Prostate gland (tissue), 2 donors: Measurements from ENCODE around the gene YARS1. TPM values are rescaled to one million over a fixed set of nuclear protein-coding genes. Genes with fewer than 3 reads are reported as not detected.

Experiments used
- DNase-seq: peaks from one replicate; pipeline ENCODE4 v3.0.0-alpha.2; 2019; ENCODE audit warnings: low spot score
- H3K27ac ChIP-seq, 2 donors: fragments of 200-600 bp; sonication (generic); 2 replicates each; pipeline ENCODE4 v1.5.1; 2017 to 2019
- H3K27me3 ChIP-seq: fragments of 200-600 bp; sonication (generic); replicated peaks from 2 replicates; pipeline ENCODE4 v1.5.1; 2019; ENCODE audit not compliant: insufficient read depth
- H3K36me3 ChIP-seq, 2 donors: fragments of 200-600 bp; sonication (generic); 1 replicate in 1 of 2; 2 replicates in 1 of 2; pipeline versions ENCODE4 v1.5.1 to v1.8.1; 2017 to 2019
- H3K4me1 ChIP-seq: fragments of 200-600 bp; sonication (generic); replicated peaks from 2 replicates; pipeline ENCODE4 v1.5.1; 2019
- H3K4me3 ChIP-seq, 2 donors: fragments of 200-600 bp; sonication (generic); 2 replicates each; pipeline ENCODE4 v1.5.1; 2017 to 2019
- H3K9me3 ChIP-seq: fragments of 200-600 bp; sonication (generic); 2 replicates; pipeline ENCODE4 v1.5.1; 2017
- POLR2A ChIP-seq: fragments of 450-650 bp; IDR thresholded peaks from one replicate; pipeline ENCODE4 v1.6.1; 2016; ENCODE audit warnings: antibody characterized with exemption, mild to moderate bottlenecking
- POLR2AphosphoS5 ChIP-seq: sonication (generic); formaldehyde crosslinking; IDR thresholded peaks from one replicate; pipeline ENCODE4 v1.6.1; 2017; ENCODE audit warnings: antibody characterized with exemption
- WGBS: methylation state at CpG from one replicate; pipeline ENCODE4 v1.1.5; 2018; 5-methylcytosine and 5-hydroxymethylcytosine counted together
- intact Hi-C: fragments of 100-400 bp; cut with DNase I; formaldehyde crosslinking; loops from one replicate; pipeline ENCODE4 v1.14.2; 2022
- total RNA-seq, 2 donors: library from RNA; depleted of rRNA; stranded (reverse); fragments of >200 nt; gene quantifications; one replicate each; pipeline ENCODE4 v1.1.0, GENCODE V29; 2016
- TF ChIP-seq, protein P1 (sequence below), 4 experiments: fragments of 200-600 bp in 2 of 4; fragments of 450-650 bp in 2 of 4; sonication (generic) in 2 of 4; IDR thresholded peaks; 1 replicate in 3 of 4; 2 replicates in 1 of 4; pipeline ENCODE4 v1.5.1; 2016 to 2019; ENCODE audit warnings: antibody characterized with exemption in 4 of 4, mild to moderate bottlenecking in 2 of 4, moderate library complexity in 2 of 4

Gene YARS1
- total RNA-seq, 2 donors from 2014 or later: 32.0 to 63.5 TPM

DNA sequence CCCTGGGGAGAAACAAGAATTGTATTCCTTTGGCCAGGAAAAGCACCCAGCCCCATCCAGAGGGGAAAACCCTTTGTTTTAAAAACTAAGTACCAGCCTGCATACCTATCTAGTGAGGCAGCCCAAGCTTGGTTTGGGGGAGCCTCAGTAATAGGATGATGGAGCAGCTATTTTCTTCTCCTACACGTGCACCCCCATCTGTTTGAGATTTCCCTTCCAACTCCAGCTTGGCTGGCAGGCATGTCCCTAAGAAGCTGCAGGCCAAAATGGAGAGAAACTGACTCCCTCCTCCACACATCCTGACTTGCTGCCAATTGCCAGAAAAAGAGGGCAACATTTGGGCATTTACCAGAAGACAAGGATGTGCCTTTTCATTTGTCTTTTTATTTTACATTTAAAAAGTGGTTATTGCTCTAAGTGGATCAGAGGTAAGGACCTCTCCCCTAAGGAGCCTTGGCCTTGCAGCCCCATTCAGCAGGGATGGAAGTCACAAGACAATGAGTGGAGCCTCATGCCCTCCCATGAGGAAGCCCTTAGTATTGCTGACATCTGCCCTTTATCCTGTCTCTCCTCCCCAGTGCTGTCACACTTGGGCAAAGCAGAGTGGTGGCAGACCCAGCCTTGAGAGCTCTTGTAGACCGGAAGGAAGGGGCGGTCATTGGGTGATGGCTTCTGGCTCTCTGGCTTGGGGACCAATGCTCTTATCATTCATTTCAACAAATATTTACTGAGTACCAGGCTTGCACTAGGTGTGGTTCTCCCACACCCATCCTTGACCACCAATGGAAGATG lies 44.9 kb upstream of the YARS1 start:
- intact Hi-C loops: no loop called here
- Histone ChIP-seq H3K4me1 (no peaks in the 10 kb centered on the region), H3K4me3 (no peak overlapping the region), H3K9me3 (no peaks in the 10 kb centered on the region), H3K27ac (no peak overlapping the region), H3K36me3 (no peaks in the 10 kb centered on the region), H3K27me3 (no peaks in the 10 kb centered on the region)
- 72% methylated on average over 3 of the region's 3 CpGs for WGBS
- TF ChIP-seq POLR2AphosphoS5 (no peak), POLR2A (no peak)
- TF ChIP-seq, protein P1, sequence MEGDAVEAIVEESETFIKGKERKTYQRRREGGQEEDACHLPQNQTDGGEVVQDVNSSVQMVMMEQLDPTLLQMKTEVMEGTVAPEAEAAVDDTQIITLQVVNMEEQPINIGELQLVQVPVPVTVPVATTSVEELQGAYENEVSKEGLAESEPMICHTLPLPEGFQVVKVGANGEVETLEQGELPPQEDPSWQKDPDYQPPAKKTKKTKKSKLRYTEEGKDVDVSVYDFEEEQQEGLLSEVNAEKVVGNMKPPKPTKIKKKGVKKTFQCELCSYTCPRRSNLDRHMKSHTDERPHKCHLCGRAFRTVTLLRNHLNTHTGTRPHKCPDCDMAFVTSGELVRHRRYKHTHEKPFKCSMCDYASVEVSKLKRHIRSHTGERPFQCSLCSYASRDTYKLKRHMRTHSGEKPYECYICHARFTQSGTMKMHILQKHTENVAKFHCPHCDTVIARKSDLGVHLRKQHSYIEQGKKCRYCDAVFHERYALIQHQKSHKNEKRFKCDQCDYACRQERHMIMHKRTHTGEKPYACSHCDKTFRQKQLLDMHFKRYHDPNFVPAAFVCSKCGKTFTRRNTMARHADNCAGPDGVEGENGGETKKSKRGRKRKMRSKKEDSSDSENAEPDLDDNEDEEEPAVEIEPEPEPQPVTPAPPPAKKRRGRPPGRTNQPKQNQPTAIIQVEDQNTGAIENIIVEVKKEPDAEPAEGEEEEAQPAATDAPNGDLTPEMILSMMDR (IDR thresholded peaks at IDR 0.05): no peak
- DNase-seq: no peak

DNA sequence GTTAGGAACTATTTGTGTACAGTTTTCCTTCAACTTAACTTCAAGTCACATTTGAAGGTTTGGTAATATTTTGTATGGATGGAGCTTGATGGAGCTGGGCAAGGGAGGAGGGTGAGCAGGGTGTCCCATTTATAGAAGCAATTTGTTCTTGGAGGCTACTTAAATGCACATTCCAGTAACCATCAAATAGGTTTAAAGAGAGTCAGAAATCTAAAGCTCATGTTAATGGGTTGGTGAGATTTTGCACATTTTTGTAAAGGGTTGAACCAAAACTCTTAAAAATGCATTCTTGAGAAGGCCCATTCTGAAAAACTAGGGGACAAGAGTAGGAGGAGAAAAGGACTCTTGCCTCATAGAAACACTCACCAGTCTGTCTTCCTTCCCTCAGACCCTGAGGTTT lies 43.4 kb upstream of the YARS1 start:
- no peak for DNase-seq
- Histone ChIP-seq H3K4me1 (no peaks in the 10 kb centered on the region), H3K4me3 (no peak overlapping the region), H3K27me3 (no peaks in the 10 kb centered on the region), H3K9me3 (no peaks in the 10 kb centered on the region), H3K36me3 (no peaks in the 10 kb centered on the region), H3K27ac (no peak overlapping the region)
- intact Hi-C loops: no loop called here
- TF ChIP-seq, protein P1 (IDR thresholded peaks at IDR 0.05): no peak
- TF ChIP-seq POLR2AphosphoS5 (no peak), POLR2A (no peak)

DNA sequence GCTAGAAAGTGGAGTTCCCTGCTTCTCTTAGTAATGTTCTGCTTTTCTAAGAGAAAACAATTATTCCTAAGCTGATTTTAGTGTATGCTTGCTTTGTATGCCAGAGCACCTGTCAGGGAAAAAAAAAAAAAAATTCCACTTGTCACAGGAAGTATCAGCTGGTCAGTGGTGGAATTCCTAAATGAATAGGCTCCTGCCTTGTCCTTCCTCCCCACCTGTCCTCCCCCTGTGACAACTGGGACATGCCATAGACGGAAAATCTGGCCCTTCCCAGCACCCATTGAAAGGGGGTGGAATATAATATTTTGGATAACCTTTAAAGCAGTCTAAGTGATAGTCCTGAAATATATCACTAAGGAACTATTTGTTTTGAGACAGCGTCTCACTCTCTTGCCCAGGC lies 42.8 kb upstream of the YARS1 start:
- Histone ChIP-seq H3K27me3 (no peaks in the 10 kb centered on the region), H3K4me3 (no peak overlapping the region), H3K9me3 (no peaks in the 10 kb centered on the region), H3K27ac (no peak overlapping the region), H3K36me3 (no peaks in the 10 kb centered on the region), H3K4me1 (no peaks in the 10 kb centered on the region)
- intact Hi-C loops: no loop called here
- 98% methylated on average over 2 of the region's 2 CpGs for WGBS
- no peak for DNase-seq
- TF ChIP-seq, protein P1 (IDR thresholded peaks at IDR 0.05): no peak
- TF ChIP-seq POLR2AphosphoS5 (no peak), POLR2A (no peak)

DNA sequence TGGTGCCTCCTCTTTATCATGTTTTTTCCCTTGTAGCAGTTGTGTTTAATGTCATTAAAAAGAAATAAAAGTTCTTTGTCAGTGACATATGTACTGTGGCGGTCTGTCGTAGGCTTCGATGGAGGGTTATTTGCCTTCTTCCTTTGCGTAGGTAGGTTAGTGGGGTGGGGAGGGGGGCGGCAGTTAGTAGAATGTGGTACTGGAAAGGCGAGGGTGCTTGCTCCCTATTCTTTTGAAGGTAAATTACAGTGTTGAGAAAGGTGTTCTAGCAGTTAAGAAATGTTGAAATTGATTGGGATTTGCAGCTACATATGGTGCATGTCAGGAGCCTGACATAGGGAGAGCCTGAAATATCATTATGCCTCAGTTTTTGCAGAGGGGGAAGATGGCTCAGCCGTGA lies 41.6 kb upstream of the YARS1 start:
- Histone ChIP-seq H3K9me3 (no peaks in the 10 kb centered on the region), H3K4me1 (no peaks in the 10 kb centered on the region), H3K27ac (no peak overlapping the region), H3K27me3 (no peaks in the 10 kb centered on the region), H3K36me3 (peaks cover 0 to 6% of the 10 kb centered on the region in 2 donors), H3K4me3 (no peak overlapping the region)
- 76% methylated on average over 7 of the region's 7 CpGs for WGBS
- TF ChIP-seq POLR2AphosphoS5 (no peak), POLR2A (no peak)
- TF ChIP-seq, protein P1 (IDR thresholded peaks at IDR 0.05): no peak
- intact Hi-C loops: no loop called here
- DNase-seq: no peak

DNA sequence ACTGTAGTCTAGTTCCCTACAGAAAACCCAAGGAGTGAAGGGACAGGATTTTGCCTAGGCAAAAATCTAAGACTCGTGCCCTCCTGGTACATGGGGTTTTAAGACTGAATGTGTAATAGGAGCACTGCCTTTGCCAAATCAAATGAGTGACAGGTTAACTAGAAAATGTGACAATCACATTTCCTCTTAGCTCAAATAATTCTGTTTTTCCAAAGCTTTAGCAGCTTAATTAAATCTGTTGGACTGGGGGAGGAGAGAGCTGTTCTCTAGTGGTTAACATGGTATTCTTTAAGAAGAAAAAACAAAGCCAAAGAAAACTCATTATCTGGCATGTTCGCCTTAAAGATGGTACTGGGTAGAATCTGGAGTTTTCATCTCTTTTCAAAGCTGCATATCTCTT lies 41.0 kb upstream of the YARS1 start:
- Histone ChIP-seq H3K4me1 (no peaks in the 10 kb centered on the region), H3K9me3 (no peaks in the 10 kb centered on the region), H3K27me3 (no peaks in the 10 kb centered on the region), H3K4me3 (no peak overlapping the region), H3K36me3 (peaks cover 0 to 6% of the 10 kb centered on the region in 2 donors), H3K27ac (no peak overlapping the region)
- DNase-seq: no peak
- intact Hi-C loops: no loop called here
- 90% methylated on average over 2 of the region's 2 CpGs for WGBS
- TF ChIP-seq POLR2AphosphoS5: no peak
- TF ChIP-seq POLR2A: no peak
- TF ChIP-seq, protein P1 (IDR thresholded peaks at IDR 0.05): no peak
